ENCODE measurements around the gene OCA2. TPM values are rescaled to one million over a fixed set of nuclear protein-coding genes. Genes with fewer than 3 reads are reported as not detected.

OCA2 gene
- total and polyA plus RNA-seq, 2 of the 13 experiments (the other 11 are each of a cell fraction or from before 2014, with no cell fraction given): 0.02 to 0.05 TPM

DNA sequence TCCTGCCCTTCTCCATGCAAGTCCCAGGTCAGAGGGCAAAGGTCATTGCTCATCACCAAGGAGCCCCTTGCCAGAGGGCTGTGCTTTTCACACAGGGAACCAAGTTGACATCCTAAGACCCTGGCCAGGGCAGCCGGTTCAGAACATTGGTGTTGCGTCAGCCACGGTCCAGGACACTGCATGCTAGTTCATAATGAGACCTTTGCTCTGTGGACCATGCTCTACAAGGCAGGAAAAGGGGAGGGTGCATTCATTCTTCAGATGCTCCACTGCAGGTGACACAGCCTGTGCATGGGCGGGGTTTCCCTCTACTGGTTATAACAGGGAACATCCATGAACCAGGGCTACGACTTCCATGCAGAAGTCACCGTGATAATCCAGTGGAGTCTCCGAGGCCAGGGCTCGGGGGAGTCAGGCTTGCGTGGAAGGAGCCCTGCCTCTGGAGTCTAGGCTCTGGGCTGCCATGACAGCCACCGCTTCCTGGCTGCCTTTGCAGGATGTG is 81.6 kb downstream of the OCA2 start (continued):
- peak; percentile 42; the same call in 1 of the 2 replicates for TF ChIP-seq CREM (IDR thresholded peaks at IDR 0.05)
- TF ChIP-seq CREM (CRISPR knock-in tag; IDR thresholded peaks at IDR 0.05): no peak
- TF ChIP-seq, protein P1, sequence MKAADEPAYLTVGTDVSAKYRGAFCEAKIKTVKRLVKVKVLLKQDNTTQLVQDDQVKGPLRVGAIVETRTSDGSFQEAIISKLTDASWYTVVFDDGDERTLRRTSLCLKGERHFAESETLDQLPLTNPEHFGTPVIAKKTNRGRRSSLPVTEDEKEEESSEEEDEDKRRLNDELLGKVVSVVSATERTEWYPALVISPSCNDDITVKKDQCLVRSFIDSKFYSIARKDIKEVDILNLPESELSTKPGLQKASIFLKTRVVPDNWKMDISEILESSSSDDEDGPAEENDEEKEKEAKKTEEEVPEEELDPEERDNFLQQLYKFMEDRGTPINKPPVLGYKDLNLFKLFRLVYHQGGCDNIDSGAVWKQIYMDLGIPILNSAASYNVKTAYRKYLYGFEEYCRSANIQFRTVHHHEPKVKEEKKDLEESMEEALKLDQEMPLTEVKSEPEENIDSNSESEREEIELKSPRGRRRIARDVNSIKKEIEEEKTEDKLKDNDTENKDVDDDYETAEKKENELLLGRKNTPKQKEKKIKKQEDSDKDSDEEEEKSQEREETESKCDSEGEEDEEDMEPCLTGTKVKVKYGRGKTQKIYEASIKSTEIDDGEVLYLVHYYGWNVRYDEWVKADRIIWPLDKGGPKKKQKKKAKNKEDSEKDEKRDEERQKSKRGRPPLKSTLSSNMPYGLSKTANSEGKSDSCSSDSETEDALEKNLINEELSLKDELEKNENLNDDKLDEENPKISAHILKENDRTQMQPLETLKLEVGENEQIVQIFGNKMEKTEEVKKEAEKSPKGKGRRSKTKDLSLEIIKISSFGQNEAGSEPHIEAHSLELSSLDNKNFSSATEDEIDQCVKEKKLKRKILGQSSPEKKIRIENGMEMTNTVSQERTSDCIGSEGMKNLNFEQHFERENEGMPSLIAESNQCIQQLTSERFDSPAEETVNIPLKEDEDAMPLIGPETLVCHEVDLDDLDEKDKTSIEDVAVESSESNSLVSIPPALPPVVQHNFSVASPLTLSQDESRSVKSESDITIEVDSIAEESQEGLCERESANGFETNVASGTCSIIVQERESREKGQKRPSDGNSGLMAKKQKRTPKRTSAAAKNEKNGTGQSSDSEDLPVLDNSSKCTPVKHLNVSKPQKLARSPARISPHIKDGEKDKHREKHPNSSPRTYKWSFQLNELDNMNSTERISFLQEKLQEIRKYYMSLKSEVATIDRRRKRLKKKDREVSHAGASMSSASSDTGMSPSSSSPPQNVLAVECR (CRISPR knock-in tag; IDR thresholded peaks at IDR 0.05; ENCODE audit: borderline replicate concordance): no peak

DNA sequence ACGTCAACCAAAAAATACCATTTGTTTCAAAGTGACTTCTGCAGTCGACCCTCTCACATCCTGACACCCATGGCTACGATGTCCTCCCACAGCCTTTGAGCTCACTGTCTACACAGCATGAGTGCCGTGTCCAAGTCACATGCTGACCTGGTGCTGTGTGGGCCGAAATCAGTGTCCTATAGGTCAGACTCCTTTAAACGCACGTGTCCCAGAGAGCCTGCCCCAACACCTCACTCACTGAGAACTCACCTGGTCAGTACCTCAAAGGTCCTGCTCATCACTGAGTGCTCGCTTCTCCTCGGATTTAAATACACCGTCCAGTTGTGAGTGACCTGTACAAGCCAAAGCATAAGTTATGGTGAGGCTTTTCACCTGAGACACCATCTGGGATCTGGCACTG is 83.3 kb downstream of the OCA2 start:
- FAIRE-seq (no peak), DNase-seq (ENCODE audit: low spot score) (no peak), ATAC-seq (no peak)
- Histone ChIP-seq H3K79me2 (ENCODE audit: insufficient read depth, low read length) (no peaks in the 10 kb centered on the region), H2AFZ (ENCODE audit: low read length) (no peak overlapping the region), H4K20me1 (ENCODE audit: insufficient read depth, low read length) (no peaks in the 10 kb centered on the region), H3K4me2 (ENCODE audit: low read depth, low read length) (no peak overlapping the region), H3K4me1 (ENCODE audit: insufficient read depth, low read length) (peaks cover 20% of the 10 kb centered on the region), H3K36me3 (replicated peaks in 1 of 2; ENCODE audit: control insufficient read depth in 1 of 2, insufficient read depth in 2 of 2, low read length in 2 of 2) (no peaks in the 10 kb centered on the region), H3K9ac (ENCODE audit: insufficient read depth, low read depth, low read length) (no peak overlapping the region), H3K9me3 (ENCODE audit: low read length) (no peaks in the 10 kb centered on the region), H3K27ac (ENCODE audit: extremely low read length, insufficient read depth, low read length) (no peak overlapping the region), H3K4me3 (replicated peaks in 1 of 3; ENCODE audit: insufficient read depth in 1 of 3, low read depth in 2 of 3, low read length in 3 of 3) (no peak overlapping the region), H3K27me3 (ENCODE audit: control insufficient read depth in 1 of 2, insufficient read depth in 2 of 2, low read length in 2 of 2) (no peaks in the 10 kb centered on the region)
- in situ Hi-C loops (cut with HindIII; ENCODE audit: extremely low pct_ligation_motif_present, low pct_unique_long_range_greater_than_20kb): loop anchor here (10.0 kb wide), 1 partner anchor 341 kb away; no protein-coding TSS in a partner anchor
- POLR2A ChIA-PET: no interaction called here
- CTCF ChIA-PET (ENCODE audit: low intra/inter-chr PET ratio, low total read pairs): no interaction called here
- BruUV-seq (replicated peaks): no TSS peak
- WGBS (ENCODE audit: low lambda C conversion rate): 70% methylated on average over 10 of the region's 10 CpGs
- intact Hi-C loops (cut with micrococcal nuclease; ENCODE audit: unreplicated experiment): no loop called here
- TF ChIP-seq ZBTB38 (CRISPR knock-in tag; IDR thresholded peaks at IDR 0.05) (no peak), ZMAT3 (CRISPR knock-in tag; conservative IDR thresholded peaks at IDR 0.05) (no peak)
- TF ChIP-seq, protein P2, sequence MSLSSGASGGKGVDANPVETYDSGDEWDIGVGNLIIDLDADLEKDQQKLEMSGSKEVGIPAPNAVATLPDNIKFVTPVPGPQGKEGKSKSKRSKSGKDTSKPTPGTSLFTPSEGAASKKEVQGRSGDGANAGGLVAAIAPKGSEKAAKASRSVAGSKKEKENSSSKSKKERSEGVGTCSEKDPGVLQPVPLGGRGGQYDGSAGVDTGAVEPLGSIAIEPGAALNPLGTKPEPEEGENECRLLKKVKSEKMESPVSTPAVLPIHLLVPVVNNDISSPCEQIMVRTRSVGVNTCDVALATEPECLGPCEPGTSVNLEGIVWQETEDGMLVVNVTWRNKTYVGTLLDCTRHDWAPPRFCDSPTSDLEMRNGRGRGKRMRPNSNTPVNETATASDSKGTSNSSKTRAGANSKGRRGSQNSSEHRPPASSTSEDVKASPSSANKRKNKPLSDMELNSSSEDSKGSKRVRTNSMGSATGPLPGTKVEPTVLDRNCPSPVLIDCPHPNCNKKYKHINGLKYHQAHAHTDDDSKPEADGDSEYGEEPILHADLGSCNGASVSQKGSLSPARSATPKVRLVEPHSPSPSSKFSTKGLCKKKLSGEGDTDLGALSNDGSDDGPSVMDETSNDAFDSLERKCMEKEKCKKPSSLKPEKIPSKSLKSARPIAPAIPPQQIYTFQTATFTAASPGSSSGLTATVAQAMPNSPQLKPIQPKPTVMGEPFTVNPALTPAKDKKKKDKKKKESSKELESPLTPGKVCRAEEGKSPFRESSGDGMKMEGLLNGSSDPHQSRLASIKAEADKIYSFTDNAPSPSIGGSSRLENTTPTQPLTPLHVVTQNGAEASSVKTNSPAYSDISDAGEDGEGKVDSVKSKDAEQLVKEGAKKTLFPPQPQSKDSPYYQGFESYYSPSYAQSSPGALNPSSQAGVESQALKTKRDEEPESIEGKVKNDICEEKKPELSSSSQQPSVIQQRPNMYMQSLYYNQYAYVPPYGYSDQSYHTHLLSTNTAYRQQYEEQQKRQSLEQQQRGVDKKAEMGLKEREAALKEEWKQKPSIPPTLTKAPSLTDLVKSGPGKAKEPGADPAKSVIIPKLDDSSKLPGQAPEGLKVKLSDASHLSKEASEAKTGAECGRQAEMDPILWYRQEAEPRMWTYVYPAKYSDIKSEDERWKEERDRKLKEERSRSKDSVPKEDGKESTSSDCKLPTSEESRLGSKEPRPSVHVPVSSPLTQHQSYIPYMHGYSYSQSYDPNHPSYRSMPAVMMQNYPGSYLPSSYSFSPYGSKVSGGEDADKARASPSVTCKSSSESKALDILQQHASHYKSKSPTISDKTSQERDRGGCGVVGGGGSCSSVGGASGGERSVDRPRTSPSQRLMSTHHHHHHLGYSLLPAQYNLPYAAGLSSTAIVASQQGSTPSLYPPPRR (CRISPR knock-in tag; IDR thresholded peaks at IDR 0.05; ENCODE audit: borderline replicate concordance): no peak
- TF ChIP-seq, protein P3, sequence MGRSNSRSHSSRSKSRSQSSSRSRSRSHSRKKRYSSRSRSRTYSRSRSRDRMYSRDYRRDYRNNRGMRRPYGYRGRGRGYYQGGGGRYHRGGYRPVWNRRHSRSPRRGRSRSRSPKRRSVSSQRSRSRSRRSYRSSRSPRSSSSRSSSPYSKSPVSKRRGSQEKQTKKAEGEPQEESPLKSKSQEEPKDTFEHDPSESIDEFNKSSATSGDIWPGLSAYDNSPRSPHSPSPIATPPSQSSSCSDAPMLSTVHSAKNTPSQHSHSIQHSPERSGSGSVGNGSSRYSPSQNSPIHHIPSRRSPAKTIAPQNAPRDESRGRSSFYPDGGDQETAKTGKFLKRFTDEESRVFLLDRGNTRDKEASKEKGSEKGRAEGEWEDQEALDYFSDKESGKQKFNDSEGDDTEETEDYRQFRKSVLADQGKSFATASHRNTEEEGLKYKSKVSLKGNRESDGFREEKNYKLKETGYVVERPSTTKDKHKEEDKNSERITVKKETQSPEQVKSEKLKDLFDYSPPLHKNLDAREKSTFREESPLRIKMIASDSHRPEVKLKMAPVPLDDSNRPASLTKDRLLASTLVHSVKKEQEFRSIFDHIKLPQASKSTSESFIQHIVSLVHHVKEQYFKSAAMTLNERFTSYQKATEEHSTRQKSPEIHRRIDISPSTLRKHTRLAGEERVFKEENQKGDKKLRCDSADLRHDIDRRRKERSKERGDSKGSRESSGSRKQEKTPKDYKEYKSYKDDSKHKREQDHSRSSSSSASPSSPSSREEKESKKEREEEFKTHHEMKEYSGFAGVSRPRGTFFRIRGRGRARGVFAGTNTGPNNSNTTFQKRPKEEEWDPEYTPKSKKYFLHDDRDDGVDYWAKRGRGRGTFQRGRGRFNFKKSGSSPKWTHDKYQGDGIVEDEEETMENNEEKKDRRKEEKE (IDR thresholded peaks at IDR 0.05): no peak
- TF ChIP-seq, protein P4, sequence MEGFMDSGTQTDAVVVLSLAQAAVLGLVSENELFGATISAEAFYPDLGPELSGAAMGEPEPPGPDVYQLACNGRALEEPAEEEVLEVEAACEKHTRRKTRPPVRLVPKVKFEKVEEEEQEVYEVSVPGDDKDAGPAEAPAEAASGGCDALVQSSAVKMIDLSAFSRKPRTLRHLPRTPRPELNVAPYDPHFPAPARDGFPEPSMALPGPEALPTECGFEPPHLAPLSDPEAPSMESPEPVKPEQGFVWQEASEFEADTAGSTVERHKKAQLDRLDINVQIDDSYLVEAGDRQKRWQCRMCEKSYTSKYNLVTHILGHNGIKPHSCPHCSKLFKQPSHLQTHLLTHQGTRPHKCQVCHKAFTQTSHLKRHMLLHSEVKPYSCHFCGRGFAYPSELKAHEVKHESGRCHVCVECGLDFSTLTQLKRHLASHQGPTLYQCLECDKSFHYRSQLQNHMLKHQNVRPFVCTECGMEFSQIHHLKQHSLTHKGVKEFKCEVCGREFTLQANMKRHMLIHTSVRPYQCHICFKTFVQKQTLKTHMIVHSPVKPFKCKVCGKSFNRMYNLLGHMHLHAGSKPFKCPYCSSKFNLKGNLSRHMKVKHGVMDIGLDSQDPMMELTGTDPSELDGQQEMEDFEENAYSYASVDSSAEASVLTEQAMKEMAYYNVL (CRISPR knock-in tag; IDR thresholded peaks at IDR 0.05; ENCODE audit: borderline replicate concordance): no peak

Data from HepG2 (cell line).